ENCODE measurements around the gene BCAS3.
"Not testable (repeated sequence)": the region's sequence is repeated elsewhere in the genome, so short reads cannot be mapped to it uniquely, and the experiment has no call there.

The BCAS3 gene

GRCh38 chr17:60864708-60865005 is 187.0 kb downstream of the BCAS3 start:
- Histone ChIP-seq H3K4me1 (ENCODE audit: control insufficient read depth, low read length) (0 out of 2 replicates have a peak, but pooled peaks cover 5% of the 10 kb centered on the region), H3K4me2 (ENCODE audit: low read length) (no peak overlapping the region), H3K79me2 (ENCODE audit: control insufficient read depth, low read length) (no peaks in the 10 kb centered on the region), H3K27me3 (ENCODE audit: control insufficient read depth, low read length) (peaks cover 4% of the 10 kb centered on the region), H3K9me3 (ENCODE audit: control insufficient read depth, insufficient read depth, low read length) (no peaks in the 10 kb centered on the region), H3F3A (ENCODE audit: control insufficient read depth, insufficient read depth) (no peaks in the 10 kb centered on the region), H4K20me1 (ENCODE audit: control insufficient read depth, insufficient read depth, low read depth, low read length) (no peaks in the 10 kb centered on the region), H3K4me3 (ENCODE audit: low read length) (no peak overlapping the region), H3K27ac (ENCODE audit: low read depth, low read length) (no peak overlapping the region), H3K9me2 (replicated peaks; ENCODE audit: control insufficient read depth, low read length) (no peaks in the 10 kb centered on the region), H3K36me3 (ENCODE audit: control insufficient read depth, low read length) (no peaks in the 10 kb centered on the region)
- TF ChIP-seq EZH2phosphoT487 (IDR thresholded peaks at IDR 0.05; ENCODE audit: borderline replicate concordance, low read length) (no peak), CTCF (IDR thresholded peaks at IDR 0.05; ENCODE audit: low read depth, low read length, poor library complexity, severe bottlenecking) (no peak)

- no peaks in the 10 kb centered on the region for H4K20me1 ChIP-seq (ENCODE audit: control insufficient read depth, insufficient read depth, low read depth, low read length)
- no peak overlapping the region for H3K4me3 ChIP-seq (ENCODE audit: low read length)
- no peaks in the 10 kb centered on the region for H3K9me2 ChIP-seq (replicated peaks; ENCODE audit: control insufficient read depth, low read length)
- H3K27ac ChIP-seq (ENCODE audit: low read depth, low read length), result no peak overlapping the region
- no peaks in the 10 kb centered on the region for H3K27me3 ChIP-seq (ENCODE audit: control insufficient read depth, low read length)
- H3K4me2 ChIP-seq (ENCODE audit: low read length), result no peak overlapping the region
- no peak for TF ChIP-seq CTCF (IDR thresholded peaks at IDR 0.05; ENCODE audit: low read depth, low read length, poor library complexity, severe bottlenecking)
- TF ChIP-seq EZH2phosphoT487 (IDR thresholded peaks at IDR 0.05; ENCODE audit: borderline replicate concordance, low read length), result no peak
- no peaks in the 10 kb centered on the region for H3K4me1 ChIP-seq (ENCODE audit: control insufficient read depth, low read length)
- H3F3A ChIP-seq (ENCODE audit: control insufficient read depth, insufficient read depth), result no peaks in the 10 kb centered on the region
- H3K79me2 ChIP-seq (ENCODE audit: control insufficient read depth, low read length), result no peaks in the 10 kb centered on the region
- no peaks in the 10 kb centered on the region for H3K9me3 ChIP-seq (ENCODE audit: control insufficient read depth, insufficient read depth, low read length)
- H3K36me3 ChIP-seq (ENCODE audit: control insufficient read depth, low read length), result no peaks in the 10 kb centered on the region
These were observed 197.1 kb downstream of the BCAS3 start for GRCh38 chr17:60874772-60875171.

GRCh38 chr17:60886731-60887613 is 209.3 kb downstream of the BCAS3 start:
- H4K20me1 ChIP-seq (ENCODE audit: control insufficient read depth, insufficient read depth, low read depth, low read length); H3K9me3 ChIP-seq (ENCODE audit: control insufficient read depth, insufficient read depth, low read length); H3F3A ChIP-seq (ENCODE audit: control insufficient read depth, insufficient read depth); H3K36me3 ChIP-seq (ENCODE audit: control insufficient read depth, low read length); H3K9me2 ChIP-seq (replicated peaks; ENCODE audit: control insufficient read depth, low read length); H3K27ac ChIP-seq (ENCODE audit: low read depth, low read length); H3K79me2 ChIP-seq (ENCODE audit: control insufficient read depth, low read length); H3K27me3 ChIP-seq (ENCODE audit: control insufficient read depth, low read length); H3K4me2 ChIP-seq (ENCODE audit: low read length); H3K4me3 ChIP-seq (ENCODE audit: low read length); H3K4me1 ChIP-seq (ENCODE audit: control insufficient read depth, low read length): not testable (repeated sequence)

GRCh38 chr17:60887614-60888028 is 210.0 kb downstream of the BCAS3 start:
- Histone ChIP-seq H3K4me1 (ENCODE audit: control insufficient read depth, low read length) (no peaks in the 10 kb centered on the region), H3K4me2 (ENCODE audit: low read length) (no peak overlapping the region), H3K4me3 (ENCODE audit: low read length) (no peak overlapping the region), H3K36me3 (ENCODE audit: control insufficient read depth, low read length) (no peaks in the 10 kb centered on the region), H3K27ac (ENCODE audit: low read depth, low read length) (no peak overlapping the region), H4K20me1 (ENCODE audit: control insufficient read depth, insufficient read depth, low read depth, low read length) (no peaks in the 10 kb centered on the region), H3K9me3 (ENCODE audit: control insufficient read depth, insufficient read depth, low read length) (no peaks in the 10 kb centered on the region), H3K27me3 (ENCODE audit: control insufficient read depth, low read length) (no peaks in the 10 kb centered on the region), H3F3A (ENCODE audit: control insufficient read depth, insufficient read depth) (no peaks in the 10 kb centered on the region), H3K9me2 (replicated peaks; ENCODE audit: control insufficient read depth, low read length) (no peaks in the 10 kb centered on the region), H3K79me2 (ENCODE audit: control insufficient read depth, low read length) (no peaks in the 10 kb centered on the region)
- TF ChIP-seq EZH2phosphoT487 (IDR thresholded peaks at IDR 0.05; ENCODE audit: borderline replicate concordance, low read length) (no peak), CTCF (IDR thresholded peaks at IDR 0.05; ENCODE audit: low read depth, low read length, poor library complexity, severe bottlenecking) (no peak)

All from DOHH2 (cell line).